Adipose tissue (tissue), 3 donors: ENCODE data around the gene SPECC1L. TPM values are rescaled to one million over a fixed set of nuclear protein-coding genes. Genes with fewer than 3 reads are reported as not detected.
A peak's percentile ranks its signal among the peaks of the same experiment; 100 is the strongest.
"Not testable (repeated sequence)": the region's sequence is repeated elsewhere in the genome, so short reads cannot be mapped to it uniquely, and the experiment has no call there.

Experiments used
- H3K27ac ChIP-seq: one replicate; pipeline ENCODE4 v1.5.1; 2013; ENCODE audit warnings: low read depth, low read length
- WGBS, 3 donors: extraction: QIAGEN DNeasy Blood & Tissue Kit; methylation state at CpG; one replicate each; pipeline ENCODE4 v1.1.7; 2013; 5-methylcytosine and 5-hydroxymethylcytosine counted together
- polyA plus RNA-seq, 3 donors: library from polyadenylated mRNA; stranded (reverse); fragments of 200-250 nt; gene quantifications; one replicate each; pipeline ENCODE4 v1.2.3, GENCODE V29; 2013
- donor health status: healthy with polysubstance abuse.
- donor health status: Bipolar disorder and iron deficiency.
- donor health status: healthy.

SPECC1L gene
- polyA plus RNA-seq, 3 donors, result 8.8 to 14.7 (median 10.2) TPM

DNA sequence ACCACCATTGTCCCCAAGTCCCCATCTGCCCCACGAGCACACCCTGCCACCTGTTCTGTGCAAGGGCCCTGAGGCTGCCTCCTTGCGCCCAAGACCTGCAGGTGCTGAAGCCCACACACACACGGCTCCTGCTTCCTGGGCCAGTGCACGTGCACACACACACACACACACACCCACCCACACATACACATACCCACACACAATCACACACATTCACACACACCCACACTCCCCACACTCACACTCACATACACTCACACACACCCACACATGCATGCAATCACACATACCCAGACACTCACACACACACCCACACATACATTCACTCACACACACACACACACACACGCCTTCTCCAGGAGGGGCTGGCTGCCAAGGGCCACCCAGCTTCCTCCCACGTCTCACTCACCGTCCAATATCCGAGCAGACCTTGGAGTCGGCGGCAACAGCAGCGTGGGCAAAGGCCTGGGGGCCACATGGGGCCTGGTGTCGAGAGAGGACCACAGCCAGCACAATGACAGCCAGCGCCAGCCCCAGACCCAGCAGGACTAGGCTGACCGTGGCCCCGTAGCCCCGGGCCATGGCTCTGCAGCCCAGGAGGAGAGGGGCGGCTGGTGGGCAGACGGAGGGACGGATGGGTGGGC lies 26.4 kb upstream of the SPECC1L start:
- 35 to 44% (median 37%) methylated on average over 18 to 19 of the region's 19 CpGs for WGBS, 3 donors
- H3K27ac ChIP-seq, result no peak overlapping the region

DNA sequence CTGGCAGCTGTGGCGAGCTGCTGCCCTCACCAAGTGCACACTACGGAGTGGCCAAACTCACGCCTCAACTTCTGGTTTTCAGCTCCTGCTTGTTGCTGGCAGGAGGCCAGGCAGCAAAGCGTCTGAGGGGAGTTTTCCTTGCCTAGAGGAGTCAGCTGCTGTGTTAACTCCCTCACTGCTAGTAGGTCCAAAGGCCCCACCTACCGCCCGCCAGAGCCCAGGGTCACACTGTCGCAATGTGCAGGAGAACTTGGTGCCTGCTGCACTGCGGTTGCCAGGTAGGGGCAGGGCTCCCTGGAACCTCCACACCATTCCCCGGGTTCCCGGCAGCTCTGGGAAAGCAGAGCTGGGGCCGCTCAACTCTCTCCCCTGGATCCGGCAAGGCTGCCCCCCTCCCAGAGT lies 25.6 kb upstream of the SPECC1L start, which contains the start of gene GGT5:
Gene GGT5 (minus strand): TSS at position 53 of the 402 bp plus-strand sequence. CDS start 357 bp downstream, outside the sequence.
- WGBS, 3 donors, result 14 to 19% (median 18%) methylated on average over 10 to 12 of the region's 12 CpGs
- peak within 1 kb of the TSS; percentile 22 for H3K27ac ChIP-seq

GRCh38 chr22:24245584-24246561 lies 24.8 kb upstream of the SPECC1L start:
- 51 to 76% (median 51%) methylated on average over 15 to 18 of the region's 18 CpGs for WGBS, 3 donors
- H3K27ac ChIP-seq, result peak overlapping the region; percentile 22

DNA sequence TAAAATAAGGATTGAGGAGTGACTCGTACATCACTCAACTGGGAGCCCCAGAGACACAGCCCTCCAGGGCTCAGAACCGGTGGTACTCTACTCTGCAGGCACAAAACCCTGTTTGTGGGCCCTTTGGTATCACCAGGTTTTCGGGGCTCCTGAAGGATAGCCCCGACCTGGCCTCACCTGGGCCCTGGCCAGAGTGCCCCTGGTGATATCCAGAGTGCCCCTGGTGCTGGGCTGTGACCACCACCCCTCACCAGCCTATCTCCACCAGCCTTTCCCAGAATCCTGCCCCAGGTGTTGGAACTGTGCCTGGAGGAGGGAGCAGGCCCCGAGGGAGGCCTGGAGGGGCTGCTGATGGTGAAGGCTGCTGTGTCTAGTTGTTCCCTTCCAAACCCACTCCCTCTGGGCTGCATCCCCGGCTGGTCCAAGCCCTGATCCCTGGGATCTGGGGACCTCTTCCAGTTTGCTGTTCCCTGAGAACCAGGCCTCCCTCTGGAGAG lies 23.6 kb upstream of the SPECC1L start:
- peak overlapping the region; percentile 51 for H3K27ac ChIP-seq
- WGBS, 3 donors, result 63 to 79% (median 63%) methylated on average over 6 of the region's 6 CpGs

- WGBS, 3 donors, result 26 to 48% (median 38%) methylated on average over 21 to 23 of the region's 23 CpGs
- no peak overlapping the region for H3K27ac ChIP-seq
Measured at GRCh38 chr22:24247564-24248344, 22.9 kb upstream of the SPECC1L start.

GRCh38 chr22:24248611-24249010 lies 22.0 kb upstream of the SPECC1L start:
- not testable (repeated sequence) for H3K27ac ChIP-seq

GRCh38 chr22:24249413-24249812 lies 21.2 kb upstream of the SPECC1L start:
- 61 to 96% (median 92%) methylated on average over 3 to 7 of the region's 8 CpGs for whole genome bisulfite sequencing, 3 donors
- not testable (repeated sequence) for H3K27ac ChIP-seq

More at GRCh38 chr22:24248611-24249010, 22.0 kb upstream of the SPECC1L start:
- WGBS, 3 donors, result 89 to 93% (median 92%) methylated on average over 8 to 15 of the region's 15 CpGs

DNA sequence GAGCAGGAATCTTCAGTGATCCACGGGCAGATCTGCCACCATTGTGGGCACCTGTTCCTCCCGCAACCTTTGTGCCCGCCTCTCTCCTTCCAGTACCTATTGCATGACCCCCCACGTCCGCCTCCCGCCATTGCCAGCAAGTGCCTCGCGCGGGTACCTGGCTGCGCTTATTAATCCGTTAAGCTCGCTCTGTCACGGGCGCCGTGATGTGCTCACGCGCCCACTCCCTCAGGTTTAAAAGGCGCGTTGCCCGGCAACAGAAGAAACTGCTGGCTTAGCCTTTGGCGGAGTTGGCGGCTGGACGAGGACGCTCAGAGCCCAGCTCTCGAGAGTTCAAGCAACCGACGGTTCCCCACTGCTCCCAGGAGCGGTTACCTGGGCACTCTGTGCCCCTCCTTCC lies 19.3 kb upstream of the SPECC1L start:
- H3K27ac ChIP-seq, result not testable (repeated sequence)
- WGBS, 3 donors, result 90 to 94% methylated on average over 7 to 19 of the region's 28 CpGs; no CpG with 5 or more reads in 1 of the 3 donors

DNA sequence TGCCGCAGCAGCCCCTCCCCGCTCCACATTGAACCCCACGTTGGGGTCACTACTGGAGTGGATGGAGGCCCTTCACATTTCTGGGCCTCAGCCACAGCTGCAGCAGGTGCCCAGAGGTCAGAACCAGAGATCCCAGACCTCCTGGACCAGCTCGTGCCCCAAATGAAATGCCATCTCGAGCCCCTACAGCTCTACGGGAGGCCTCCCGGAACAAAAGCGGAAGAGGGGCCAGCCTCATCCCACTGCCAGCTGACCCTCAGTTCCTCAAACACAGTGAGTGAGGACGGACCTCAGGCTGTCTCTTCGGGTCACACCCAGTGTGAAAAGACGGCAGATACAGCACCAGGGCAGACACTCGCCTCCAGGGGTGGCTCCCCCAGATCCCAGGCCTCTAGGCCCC lies 17.5 kb upstream of the SPECC1L start:
- 89 to 93% (median 92%) methylated on average over 11 to 12 of the region's 12 CpGs for WGBS, 3 donors

GRCh38 chr22:24256136-24256535 lies 14.5 kb upstream of the SPECC1L start:
- H3K27ac ChIP-seq, result not testable (repeated sequence)
- 88 to 95% (median 89%) methylated on average over 7 to 12 of the region's 13 CpGs for WGBS, 3 donors

More for the DNA sequence above, 17.5 kb upstream of the SPECC1L start:
- H3K27ac ChIP-seq, result not testable (repeated sequence)

DNA sequence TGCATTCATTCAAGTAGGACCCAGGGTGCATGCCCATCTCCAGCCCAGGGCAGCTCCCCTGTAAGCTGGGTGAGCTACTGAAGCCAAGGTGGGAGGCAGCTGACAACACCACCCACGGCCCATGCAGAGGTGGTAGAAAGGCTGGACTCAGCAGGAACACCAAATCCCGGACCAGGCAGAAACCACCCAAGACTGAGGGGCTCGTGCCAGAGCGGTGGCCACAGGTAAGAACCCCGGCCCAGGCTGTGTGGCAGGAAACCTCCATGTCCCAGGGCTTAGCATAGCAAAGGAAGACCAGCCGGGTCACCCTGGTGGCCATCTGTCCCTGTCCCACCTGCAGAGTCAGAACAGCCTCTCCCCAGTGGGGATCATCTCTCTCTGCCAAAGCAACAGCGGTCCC lies 13.9 kb upstream of the SPECC1L start:
- not testable (repeated sequence) for H3K27ac ChIP-seq
- WGBS, 3 donors, result 93 to 95% (median 94%) methylated on average over 6 of the region's 7 CpGs

DNA sequence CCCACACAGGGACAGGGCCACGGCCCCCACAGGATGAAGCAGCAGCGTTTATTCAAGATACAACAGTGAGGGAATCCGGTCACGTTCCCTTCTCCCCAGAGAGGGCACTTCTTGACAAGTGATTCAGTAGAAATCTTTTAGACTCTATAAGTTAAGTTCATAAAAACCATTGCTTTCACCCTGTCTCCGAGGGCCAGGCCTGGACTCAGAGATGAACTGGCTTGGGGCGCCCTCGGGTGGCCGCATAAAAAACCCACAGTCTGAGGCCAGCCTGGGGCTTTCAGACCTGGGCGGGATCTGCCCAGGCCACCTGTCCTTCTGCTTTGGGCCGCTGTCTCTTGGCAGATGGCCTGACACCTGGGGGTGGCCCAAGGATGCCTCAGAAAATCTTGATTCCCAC lies 11.2 kb upstream of the SPECC1L start:
- H3K27ac ChIP-seq, result not testable (repeated sequence)
- WGBS, 3 donors, result 0 to 15% (median 3%) methylated on average over 4 to 7 of the region's 10 CpGs

DNA sequence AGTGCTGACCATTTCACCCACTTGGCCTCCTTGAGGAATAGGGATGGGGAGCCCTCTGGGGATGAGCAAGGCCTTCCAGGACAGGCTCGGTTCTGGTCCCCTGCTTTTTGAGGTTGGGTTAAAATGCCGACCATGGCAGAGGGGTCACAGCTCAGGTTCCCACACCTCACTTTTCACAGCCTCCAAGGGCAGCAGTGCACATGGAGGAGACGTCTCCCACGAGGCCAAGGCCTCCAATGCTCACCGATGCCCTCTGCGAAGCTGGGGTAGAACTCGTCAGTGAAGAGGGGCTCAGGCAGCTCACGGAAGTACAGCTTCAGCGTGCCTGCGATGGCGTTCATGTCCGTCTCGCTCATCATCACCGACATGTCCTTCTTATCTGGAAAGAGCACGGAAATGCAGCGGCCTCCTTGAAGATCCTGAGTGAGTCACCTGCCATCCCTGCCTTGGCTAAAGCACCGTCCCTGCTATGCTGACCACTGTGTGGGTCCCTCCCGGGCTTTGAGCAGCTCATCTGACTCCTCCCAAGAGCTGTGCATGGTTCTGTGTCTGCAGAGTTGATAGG lies 8.4 kb upstream of the SPECC1L start:
- not testable (repeated sequence) for H3K27ac ChIP-seq
- 88 to 92% (median 91%) methylated on average over 18 of the region's 18 CpGs for WGBS, 3 donors

GRCh38 chr22:24263479-24263878 lies 7.2 kb upstream of the SPECC1L start:
- not testable (repeated sequence) for H3K27ac ChIP-seq
- WGBS, 3 donors, result 96 to 97% (median 96%) methylated on average over 13 to 17 of the region's 19 CpGs

DNA sequence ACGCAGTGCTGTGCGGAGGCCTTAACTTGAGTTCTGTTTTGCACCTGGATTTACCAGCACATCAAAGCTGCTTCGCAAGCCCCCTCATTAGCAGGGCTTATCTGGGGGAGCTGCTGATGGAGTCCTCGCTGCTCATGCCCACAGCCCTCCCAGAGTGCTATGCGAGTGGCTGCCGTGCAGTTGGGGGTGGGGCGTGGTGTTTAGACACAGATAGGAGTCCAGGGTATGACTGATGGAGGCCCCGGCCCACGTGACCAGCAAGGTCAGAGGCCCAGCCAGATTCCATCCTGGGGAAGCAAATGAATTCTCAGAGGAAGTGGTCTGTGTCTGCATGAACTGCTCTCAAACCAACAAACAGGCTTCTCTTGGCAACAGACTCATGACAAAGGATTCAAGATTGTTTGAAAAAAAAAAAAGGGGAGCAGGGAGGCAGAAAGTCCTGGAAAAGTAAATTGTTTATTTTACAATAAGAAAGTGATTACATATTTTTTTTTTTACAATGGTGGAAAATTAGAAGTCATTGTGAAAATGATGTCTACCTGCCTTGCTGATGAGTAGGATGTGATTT lies 6.2 kb upstream of the SPECC1L start:
- 67 to 86% (median 81%) methylated on average over 2 to 3 of the region's 9 CpGs for WGBS, 3 donors
- H3K27ac ChIP-seq, result not testable (repeated sequence)

GRCh38 chr22:24265734-24266133 lies 4.9 kb upstream of the SPECC1L start:
- H3K27ac ChIP-seq, result no peak overlapping the region

- 87 to 94% (median 92%) methylated on average over 6 of the region's 6 CpGs for WGBS, 3 donors
- H3K27ac ChIP-seq, result not testable (repeated sequence)
Measured at GRCh38 chr22:24266495-24266894, 4.1 kb upstream of the SPECC1L start.

- peak overlapping the region; percentile 92 for H3K27ac ChIP-seq
- WGBS, 3 donors, result 1 to 2% (median 1%) methylated on average over 25 of the region's 25 CpGs
Measured at GRCh38 chr22:24271386-24271854, 789 bp downstream of the SPECC1L start.
